ENCODE measurements around the gene DEPP1. TPM values are rescaled to one million over a fixed set of nuclear protein-coding genes. Genes with fewer than 3 reads are reported as not detected.
"Not testable (repeated sequence)": the region's sequence is repeated elsewhere in the genome, so short reads cannot be mapped to it uniquely, and the experiment has no call there.

Gene DEPP1, protein sequence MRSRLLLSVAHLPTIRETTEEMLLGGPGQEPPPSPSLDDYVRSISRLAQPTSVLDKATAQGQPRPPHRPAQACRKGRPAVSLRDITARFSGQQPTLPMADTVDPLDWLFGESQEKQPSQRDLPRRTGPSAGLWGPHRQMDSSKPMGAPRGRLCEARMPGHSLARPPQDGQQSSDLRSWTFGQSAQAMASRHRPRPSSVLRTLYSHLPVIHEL
- 19.8 and 21.9 TPM in 2 replicates for total RNA-seq

GRCh38 chr10:44978570-44979280, at the start of gene DEPP1:
TSS of gene DEPP1 (minus strand) at chr10:44978809. CDS start at chr10:44978030, 779 bp downstream.
- peak within 1 kb of the TSS; percentile 37 for H3K4me3 ChIP-seq (ENCODE audit: low read depth, low read length)
- TF ChIP-seq CTCF (IDR thresholded peaks at IDR 0.05; ENCODE audit: insufficient read depth, low read length, poor library complexity, severe bottlenecking): peak; percentile 16
- H3K36me3 ChIP-seq (ENCODE audit: control insufficient read depth, insufficient read depth, low read length): no peaks in the 10 kb centered on the region
- no peaks in the 10 kb centered on the region for H3K27me3 ChIP-seq (ENCODE audit: control insufficient read depth, insufficient read depth, low read length)
- peak; percentile 92 for DNase-seq (ENCODE audit: low read depth)

GRCh38 chr10:45023426-45023825, 44.8 kb upstream of the DEPP1 start:
- TF ChIP-seq CTCF (IDR thresholded peaks at IDR 0.05; ENCODE audit: insufficient read depth, low read length, poor library complexity, severe bottlenecking): no peak
- Histone ChIP-seq H3K4me3 (ENCODE audit: low read depth, low read length) (no peak overlapping the region), H3K27me3 (ENCODE audit: control insufficient read depth, insufficient read depth, low read length) (no peaks in the 10 kb centered on the region), H3K36me3 (ENCODE audit: control insufficient read depth, insufficient read depth, low read length) (no peaks in the 10 kb centered on the region)
- DNase-seq (ENCODE audit: low read depth): no peak

- H3K4me3 ChIP-seq (ENCODE audit: low read depth, low read length): no peak overlapping the region
- H3K27me3 ChIP-seq (ENCODE audit: control insufficient read depth, insufficient read depth, low read length): peaks cover 2% of the 10 kb centered on the region
- DNase-seq (ENCODE audit: low read depth): no peak
- TF ChIP-seq CTCF (IDR thresholded peaks at IDR 0.05; ENCODE audit: insufficient read depth, low read length, poor library complexity, severe bottlenecking): no peak
- no peaks in the 10 kb centered on the region for H3K36me3 ChIP-seq (ENCODE audit: control insufficient read depth, insufficient read depth, low read length)
Measured at GRCh38 chr10:45015590-45015989, 37.0 kb upstream of the DEPP1 start.

- H3K4me3 ChIP-seq (ENCODE audit: low read depth, low read length); H3K36me3 ChIP-seq (ENCODE audit: control insufficient read depth, insufficient read depth, low read length); DNase-seq (ENCODE audit: low read depth); H3K27me3 ChIP-seq (ENCODE audit: control insufficient read depth, insufficient read depth, low read length): not testable (repeated sequence)
Measured at GRCh38 chr10:45014557-45014956, 35.9 kb upstream of the DEPP1 start.

GRCh38 chr10:45008524-45009161, 30.0 kb upstream of the DEPP1 start:
- Histone ChIP-seq H3K27me3 (ENCODE audit: control insufficient read depth, insufficient read depth, low read length) (no peaks in the 10 kb centered on the region), H3K36me3 (ENCODE audit: control insufficient read depth, insufficient read depth, low read length) (no peaks in the 10 kb centered on the region), H3K4me3 (ENCODE audit: low read depth, low read length) (no peak overlapping the region)
- peak; percentile 65 for DNase-seq (ENCODE audit: low read depth)
- TF ChIP-seq CTCF (IDR thresholded peaks at IDR 0.05; ENCODE audit: insufficient read depth, low read length, poor library complexity, severe bottlenecking): peak; percentile 82

DNA sequence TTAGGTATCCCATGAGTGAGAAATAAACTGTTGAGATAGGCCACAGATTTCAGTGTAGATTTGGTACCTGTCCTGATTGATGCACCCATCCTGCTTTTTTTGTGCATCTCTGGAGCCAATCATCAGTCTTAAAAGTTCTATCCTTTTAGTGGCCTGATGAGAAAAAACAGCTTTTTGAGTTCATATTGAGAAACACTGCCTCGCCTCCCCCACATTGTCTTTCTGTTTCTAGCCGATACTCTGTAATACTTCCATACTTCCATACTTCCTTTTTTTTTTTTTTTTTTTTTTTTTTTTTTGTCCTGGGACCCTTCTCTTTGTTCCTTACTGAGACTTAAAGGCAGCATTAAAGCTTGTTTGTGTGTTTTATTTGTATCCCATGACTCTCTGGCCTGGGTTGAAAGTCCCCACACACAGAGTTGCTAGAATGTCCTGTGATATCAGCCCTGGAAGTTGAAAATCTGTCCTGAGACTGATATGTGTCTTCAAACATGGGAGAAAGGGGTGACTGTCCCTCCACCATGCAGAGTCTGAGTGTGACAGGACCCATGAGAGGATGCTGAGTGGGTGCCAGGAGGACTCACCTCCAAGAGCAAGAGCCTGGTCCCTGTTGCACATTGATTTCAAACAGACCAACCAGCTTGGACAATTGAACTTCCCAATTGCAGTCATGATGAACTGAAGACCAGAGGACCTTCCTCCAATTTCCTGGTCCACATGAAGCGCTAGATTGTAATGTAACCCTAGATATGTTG, 27.8 kb upstream of the DEPP1 start:
- no peak for DNase-seq (ENCODE audit: low read depth)
- Histone ChIP-seq H3K27me3 (ENCODE audit: control insufficient read depth, insufficient read depth, low read length) (no peaks in the 10 kb centered on the region), H3K4me3 (ENCODE audit: low read depth, low read length) (no peak overlapping the region), H3K36me3 (ENCODE audit: control insufficient read depth, insufficient read depth, low read length) (no peaks in the 10 kb centered on the region)
- TF ChIP-seq CTCF (IDR thresholded peaks at IDR 0.05; ENCODE audit: insufficient read depth, low read length, poor library complexity, severe bottlenecking): no peak
